HUES64 (cell line): ENCODE results near the gene ITPRIP.

Experiments
- H3K27ac ChIP-seq: 2 replicates; pipeline ENCODE4 v1.7.0; 2013; ENCODE audit warnings: low read depth, low read length, inconsistent platforms
- H3K27me3 ChIP-seq: 2 replicates; pipeline ENCODE4 v1.6.1; 2013; ENCODE audit warnings: mild to moderate bottlenecking, low read length; ENCODE audit not compliant: insufficient read depth
- H3K36me3 ChIP-seq: 2 replicates; pipeline ENCODE4 v1.6.1; 2013; ENCODE audit warnings: mild to moderate bottlenecking, low read length; ENCODE audit not compliant: insufficient read depth
- H3K4me1 ChIP-seq: 2 replicates; pipeline ENCODE4 v1.6.1; 2013; ENCODE audit warnings: mild to moderate bottlenecking, low read length, moderate library complexity; ENCODE audit not compliant: insufficient read depth
- H3K4me3 ChIP-seq: 2 replicates; pipeline ENCODE4 v1.5.1; 2013; ENCODE audit warnings: mild to moderate bottlenecking, low read length, moderate library complexity
- H3K9ac ChIP-seq: 2 replicates; pipeline ENCODE4 v1.6.1; 2013; ENCODE audit warnings: mild to moderate bottlenecking, low read depth, low read length
- H3K9me3 ChIP-seq: 2 replicates; pipeline ENCODE4 v1.6.1; 2013; ENCODE audit warnings: low read depth, low read length; ENCODE audit not compliant: insufficient read depth
- WGBS: fragments of 150-250, 120-280 bp; methylation state at CpG from one replicate; pipeline ENCODE4 v1.1.7; 2013; ENCODE audit warnings: missing lambda C conversion rate; 5-methylcytosine and 5-hydroxymethylcytosine counted together

ITPRIP gene

DNA sequence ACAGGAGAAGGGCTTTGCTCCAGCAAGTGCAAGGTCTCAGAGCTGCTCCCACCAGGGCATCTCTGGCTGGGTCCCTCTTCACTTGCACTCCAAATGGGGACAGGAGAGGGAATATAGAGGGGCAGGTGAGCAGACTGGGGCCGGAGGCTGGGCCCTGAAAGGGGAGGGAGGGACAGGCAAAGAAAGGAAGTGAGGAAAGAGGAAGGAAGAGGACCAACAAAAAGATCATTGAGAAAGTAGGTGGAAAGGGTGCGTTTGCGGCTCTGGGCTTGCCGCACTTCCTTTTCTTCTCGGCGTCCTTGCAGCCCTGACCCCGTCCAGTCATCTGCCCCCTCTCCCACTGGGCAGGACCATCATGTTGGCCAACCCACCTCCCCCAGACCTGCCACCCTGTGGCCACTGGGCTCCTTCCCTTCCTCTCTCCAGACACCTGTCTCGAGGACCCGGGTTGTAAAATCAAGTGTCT lies 14.0 kb downstream of the ITPRIP start:
- H3K9me3 ChIP-seq, result no peaks in the 10 kb centered on the region
- no peaks in the 10 kb centered on the region for H3K27me3 ChIP-seq
- no peak overlapping the region for H3K27ac ChIP-seq
- H3K4me1 ChIP-seq, result peaks cover 52% of the 10 kb centered on the region
- H3K9ac ChIP-seq, result no peak overlapping the region
- no peaks in the 10 kb centered on the region for H3K36me3 ChIP-seq
- H3K4me3 ChIP-seq, result no peak overlapping the region
- 90% methylated on average over 9 of the region's 9 CpGs for WGBS

DNA sequence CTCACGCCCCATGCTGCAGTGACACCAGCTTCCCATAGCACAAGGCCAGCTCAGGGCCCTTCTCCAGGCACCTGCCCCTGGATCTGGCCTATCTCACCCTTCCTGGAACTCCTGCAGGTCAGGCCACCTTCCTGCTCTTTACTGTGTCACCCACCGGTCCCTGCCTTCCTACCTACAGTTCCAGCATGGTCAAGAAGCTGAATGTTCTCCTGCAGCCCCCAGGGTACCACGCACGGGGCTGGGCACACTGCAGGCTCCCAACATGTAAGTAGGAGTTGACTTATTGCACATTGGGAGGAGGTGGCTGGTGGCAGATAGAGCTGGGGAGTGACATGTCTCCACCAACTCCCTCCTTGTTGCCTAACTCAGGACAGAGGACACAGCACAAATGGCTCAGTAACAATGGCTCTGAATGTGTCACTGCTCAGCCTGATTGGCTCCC lies 14.5 kb downstream of the ITPRIP start:
- H3K4me1 ChIP-seq, result peaks cover 48% of the 10 kb centered on the region
- H3K27me3 ChIP-seq, result no peaks in the 10 kb centered on the region
- no peaks in the 10 kb centered on the region for H3K36me3 ChIP-seq
- peak overlapping the region; percentile 8; the same call in 1 of the 2 replicates for H3K27ac ChIP-seq
- no peaks in the 10 kb centered on the region for H3K9me3 ChIP-seq
- 91% methylated on average over 4 of the region's 4 CpGs for WGBS
- no peak overlapping the region for H3K9ac ChIP-seq
- H3K4me3 ChIP-seq, result no peak overlapping the region

DNA sequence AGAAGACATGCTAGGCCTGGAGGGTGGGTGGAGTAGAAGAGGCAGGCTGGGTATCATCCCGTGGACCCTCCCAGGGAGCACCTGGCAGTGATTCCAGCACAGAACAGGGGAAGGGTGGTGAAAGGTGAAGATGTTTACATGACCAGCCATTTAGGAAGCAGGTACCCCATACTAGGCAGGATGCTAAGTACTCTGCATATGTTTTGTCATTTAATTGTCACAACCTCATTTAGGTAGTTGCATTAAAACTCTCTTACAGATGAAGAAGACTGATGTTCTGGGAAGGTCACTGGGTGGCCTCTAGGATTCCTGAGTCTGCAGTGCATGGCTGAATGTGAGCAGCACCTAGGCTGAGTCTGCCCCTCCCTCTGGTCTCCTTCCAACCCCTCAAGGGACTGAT lies 15.2 kb downstream of the ITPRIP start:
- Histone ChIP-seq H3K4me1 (peaks cover 41% of the 10 kb centered on the region), H3K9ac (no peak overlapping the region), H3K36me3 (no peaks in the 10 kb centered on the region), H3K9me3 (no peaks in the 10 kb centered on the region), H3K27me3 (no peaks in the 10 kb centered on the region), H3K4me3 (no peak overlapping the region), H3K27ac (no peak overlapping the region)
- WGBS, result 68% methylated on average over 1 of the region's 1 CpG

DNA sequence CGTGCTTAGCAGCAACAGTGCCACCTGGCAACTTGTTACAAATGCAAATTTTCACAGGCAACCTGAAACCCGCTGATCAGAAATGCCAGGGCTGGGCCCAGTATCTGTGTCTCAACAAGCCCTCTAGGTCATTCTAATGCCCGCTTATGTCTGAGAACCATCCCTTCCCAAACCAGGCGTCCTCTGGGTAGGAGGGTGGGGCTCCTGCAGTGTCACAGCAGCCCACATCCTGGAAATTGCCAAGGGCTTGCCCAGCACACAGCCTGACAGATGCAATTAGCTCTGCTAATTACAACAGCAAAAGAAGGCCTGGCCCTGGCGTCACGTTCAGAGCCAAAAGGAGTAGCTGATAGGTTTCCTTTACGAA lies 15.9 kb downstream of the ITPRIP start:
- Histone ChIP-seq H3K4me1 (peaks cover 41% of the 10 kb centered on the region), H3K27ac (no peak overlapping the region), H3K4me3 (no peak overlapping the region)

DNA sequence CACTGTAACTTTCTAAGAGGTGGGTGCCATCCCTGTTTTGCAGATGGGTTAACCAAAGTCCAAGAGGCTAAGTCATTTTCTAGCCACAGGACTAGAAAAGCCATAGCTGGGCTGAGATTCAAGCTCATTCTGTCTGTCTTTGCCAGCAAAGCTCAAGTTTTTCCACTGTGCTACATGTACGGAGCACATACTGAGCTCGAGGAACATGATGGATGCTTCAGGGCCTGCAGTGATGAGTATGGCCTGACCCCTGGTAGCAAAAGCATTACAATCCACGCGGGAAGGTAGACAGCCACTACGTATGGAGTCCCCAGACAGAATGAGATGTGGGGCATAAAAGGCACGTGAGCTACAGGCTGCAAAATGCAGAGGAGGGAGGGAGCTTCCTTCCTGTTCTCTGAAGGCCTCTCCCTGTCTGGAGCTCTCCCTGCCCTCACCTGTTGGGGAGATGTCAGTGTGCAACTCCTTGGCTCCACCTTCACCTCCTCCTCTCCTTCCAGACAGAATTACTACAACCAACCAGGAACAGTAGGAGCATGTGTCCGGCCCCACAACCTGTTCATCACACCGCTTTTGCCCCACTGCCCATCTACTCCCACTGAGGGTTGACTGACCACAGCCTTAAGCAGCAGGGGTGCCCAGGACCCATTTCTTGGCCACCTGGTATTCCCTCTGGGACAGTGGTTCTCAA lies 16.4 kb downstream of the ITPRIP start:
- H3K4me3 ChIP-seq, result no peak overlapping the region
- WGBS, result 86% methylated on average over 8 of the region's 8 CpGs
- no peaks in the 10 kb centered on the region for H3K9me3 ChIP-seq
- H3K4me1 ChIP-seq, result peaks cover 44% of the 10 kb centered on the region
- H3K9ac ChIP-seq, result no peak overlapping the region
- no peaks in the 10 kb centered on the region for H3K36me3 ChIP-seq
- H3K27me3 ChIP-seq, result no peaks in the 10 kb centered on the region
- H3K27ac ChIP-seq, result no peak overlapping the region

More for the DNA sequence above, 15.9 kb downstream of the ITPRIP start:
- Histone ChIP-seq H3K9ac (no peak overlapping the region), H3K27me3 (no peaks in the 10 kb centered on the region), H3K9me3 (no peaks in the 10 kb centered on the region), H3K36me3 (no peaks in the 10 kb centered on the region)
- 73% methylated on average over 7 of the region's 7 CpGs for WGBS

DNA sequence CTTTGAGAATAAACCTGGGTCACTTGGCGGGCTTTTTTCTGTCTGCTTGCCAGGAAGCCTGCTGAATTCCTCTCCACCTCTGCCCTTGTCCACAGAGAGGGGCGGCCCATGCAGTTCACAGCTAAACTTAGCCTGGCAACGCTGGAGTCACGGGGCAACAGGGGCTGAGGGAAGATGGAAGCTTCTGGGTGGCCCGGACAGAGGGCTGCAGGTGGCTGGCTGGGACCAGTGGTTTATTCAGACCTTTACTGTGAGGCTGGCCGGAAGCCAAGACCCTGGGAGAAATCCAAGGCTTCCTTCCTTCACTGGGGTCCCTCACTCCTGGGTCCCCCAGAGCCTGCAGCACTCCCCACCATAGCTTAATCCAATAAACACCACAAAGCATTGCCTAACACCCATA lies 17.0 kb downstream of the ITPRIP start:
- no peaks in the 10 kb centered on the region for H3K27me3 ChIP-seq
- 93% methylated on average over 6 of the region's 6 CpGs for WGBS
- no peak overlapping the region for H3K4me3 ChIP-seq
- no peak overlapping the region for H3K9ac ChIP-seq
- H3K27ac ChIP-seq, result no peak overlapping the region
- peaks cover 47% of the 10 kb centered on the region for H3K4me1 ChIP-seq
- 0 out of 2 replicates have a peak, but pooled peaks cover under 1% of the 10 kb centered on the region for H3K36me3 ChIP-seq
- no peaks in the 10 kb centered on the region for H3K9me3 ChIP-seq

DNA sequence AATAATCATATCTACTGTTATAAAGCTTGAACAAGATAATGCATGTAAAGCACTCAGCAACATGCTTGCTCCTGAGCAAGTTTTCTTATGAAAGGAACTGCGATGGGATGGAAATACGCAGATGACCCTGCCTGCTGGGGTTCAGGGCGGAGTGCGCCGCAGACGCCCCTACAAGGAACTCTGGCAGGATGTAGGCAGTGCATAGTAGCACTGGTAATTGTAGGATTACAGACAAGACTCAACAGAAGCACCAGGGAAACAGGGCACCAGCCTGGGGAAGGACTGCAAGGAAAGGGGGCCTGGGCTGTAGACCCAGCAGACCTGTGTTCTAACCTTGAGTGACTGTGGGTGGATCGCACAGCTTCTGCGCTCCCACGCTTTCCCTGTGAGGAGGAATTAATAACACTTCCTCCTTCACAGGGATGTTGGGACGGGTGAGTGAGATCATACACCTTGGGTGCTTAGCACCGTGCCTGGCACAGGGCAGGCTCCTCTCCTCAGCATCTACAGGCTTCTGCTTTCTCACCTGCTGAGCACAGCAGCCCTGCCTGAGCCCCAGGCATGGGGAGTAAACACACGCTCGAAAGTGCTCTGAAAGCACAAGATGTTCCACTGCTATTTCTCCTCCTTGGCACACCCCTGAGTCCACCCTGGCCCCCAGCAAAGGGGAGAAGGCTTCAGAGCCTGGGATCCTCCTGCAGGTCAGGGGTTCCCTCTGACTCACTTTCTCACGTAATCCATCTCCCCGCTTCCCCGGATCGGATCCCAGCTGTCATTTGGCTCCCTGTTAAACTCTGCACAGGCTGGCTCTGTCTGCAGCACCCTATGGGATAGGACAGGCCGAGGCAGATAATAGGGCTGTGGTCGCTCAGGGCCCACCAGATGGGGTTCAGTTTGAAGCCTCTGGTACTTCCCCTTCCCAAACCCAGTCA lies 19.2 kb downstream of the ITPRIP start:
- peaks cover 47% of the 10 kb centered on the region for H3K4me1 ChIP-seq
- 91% methylated on average over 17 of the region's 19 CpGs for WGBS
- peaks cover 21% of the 10 kb centered on the region for H3K36me3 ChIP-seq
- no peak overlapping the region for H3K27ac ChIP-seq
- H3K9me3 ChIP-seq, result no peaks in the 10 kb centered on the region
- H3K27me3 ChIP-seq, result no peaks in the 10 kb centered on the region
- H3K9ac ChIP-seq, result no peak overlapping the region
- no peak overlapping the region for H3K4me3 ChIP-seq

DNA sequence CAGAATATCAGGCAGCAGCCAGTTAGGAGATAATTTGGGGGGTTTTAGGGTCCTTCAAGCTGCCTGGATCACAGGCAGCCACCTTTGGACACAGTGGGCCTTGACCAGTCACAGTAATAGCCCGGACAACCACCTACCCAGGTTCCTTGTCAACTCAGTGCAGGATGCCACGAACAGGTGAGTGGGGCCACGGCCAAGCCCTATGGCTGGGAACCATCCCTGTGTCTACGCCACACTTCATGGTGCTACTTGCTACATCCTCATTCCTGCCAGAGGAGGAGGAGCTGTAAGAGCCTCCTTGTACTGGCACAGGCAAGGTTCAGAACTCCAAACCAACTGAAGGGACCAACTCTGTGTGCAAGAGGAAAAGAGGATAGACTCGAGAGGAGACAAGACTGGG lies 19.9 kb downstream of the ITPRIP start:
- H3K4me3 ChIP-seq, result no peak overlapping the region
- no peak overlapping the region for H3K27ac ChIP-seq
- no peak overlapping the region for H3K9ac ChIP-seq
- 94% methylated on average over 5 of the region's 5 CpGs for WGBS
- H3K4me1 ChIP-seq, result peaks cover 43% of the 10 kb centered on the region
- no peaks in the 10 kb centered on the region for H3K27me3 ChIP-seq
- H3K9me3 ChIP-seq, result no peaks in the 10 kb centered on the region
- peaks cover 29% of the 10 kb centered on the region for H3K36me3 ChIP-seq

DNA sequence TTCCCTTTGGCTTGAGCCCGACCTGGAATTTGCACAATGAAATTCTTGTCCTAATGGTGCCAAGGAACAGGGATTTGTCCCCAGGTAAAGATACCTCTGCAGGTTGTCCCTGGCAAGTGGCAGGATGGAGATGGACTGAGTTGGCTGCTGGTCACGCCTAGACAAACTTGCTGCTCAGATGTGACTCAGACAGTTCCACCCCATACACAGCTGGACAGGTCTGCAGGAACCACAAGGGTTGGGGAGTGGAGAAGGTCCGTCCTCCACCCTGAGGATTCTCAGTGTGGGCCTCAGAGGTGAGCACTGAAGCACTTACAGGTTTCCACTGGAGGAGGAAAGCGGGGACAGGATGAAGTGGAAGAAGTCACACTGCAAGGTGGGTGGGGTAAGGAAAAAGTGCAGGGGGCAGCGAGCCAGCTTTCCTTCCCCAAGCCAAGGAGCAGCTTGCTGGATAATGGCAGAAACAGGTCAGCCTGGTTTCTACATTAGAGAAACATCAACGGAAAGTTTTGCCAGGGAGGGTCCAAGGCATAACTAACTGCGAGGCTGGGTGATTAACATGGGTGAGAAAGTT lies 20.5 kb downstream of the ITPRIP start:
- Histone ChIP-seq H3K36me3 (peaks cover 34% of the 10 kb centered on the region), H3K4me3 (no peak overlapping the region), H3K27me3 (no peaks in the 10 kb centered on the region), H3K4me1 (peaks cover 39% of the 10 kb centered on the region), H3K9me3 (no peaks in the 10 kb centered on the region), H3K27ac (no peak overlapping the region), H3K9ac (no peak overlapping the region)
- WGBS, result 87% methylated on average over 7 of the region's 7 CpGs

DNA sequence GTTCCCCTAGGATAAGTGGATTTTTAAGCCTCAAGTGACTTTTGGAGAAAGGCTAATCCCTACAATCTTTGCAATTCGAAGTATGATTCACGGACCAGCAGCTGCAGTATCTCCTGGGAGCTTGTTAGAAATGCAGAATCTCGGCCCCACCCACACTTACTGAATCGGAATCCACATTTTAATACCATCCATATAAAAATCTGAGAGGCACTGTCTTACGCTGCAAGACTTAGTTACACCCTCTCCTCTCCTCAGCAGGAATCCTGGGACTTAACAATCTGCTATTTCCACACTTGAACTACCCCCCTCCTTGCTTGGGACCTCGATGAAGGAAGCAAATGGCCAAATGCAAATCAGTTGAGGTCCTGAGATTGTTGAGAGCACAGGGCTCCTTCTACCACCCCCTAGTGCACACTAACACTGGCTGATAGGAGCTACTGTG lies 21.0 kb downstream of the ITPRIP start:
- Histone ChIP-seq H3K4me3 (no peak overlapping the region), H3K36me3 (peaks cover 39% of the 10 kb centered on the region), H3K27me3 (no peaks in the 10 kb centered on the region)

More for the DNA sequence above, 21.0 kb downstream of the ITPRIP start:
- WGBS, result 38% methylated on average over 6 of the region's 6 CpGs
- Histone ChIP-seq H3K9ac (no peak overlapping the region), H3K4me1 (peaks cover 33% of the 10 kb centered on the region), H3K9me3 (no peaks in the 10 kb centered on the region), H3K27ac (no peak overlapping the region)
